ENCODE data around the gene CD72.
A peak's percentile ranks its signal among the peaks of the same experiment; 100 is the strongest.
"Not testable (repeated sequence)": the region's sequence is repeated elsewhere in the genome, so short reads cannot be mapped to it uniquely, and the experiment has no call there.

The CD72 gene

DNA sequence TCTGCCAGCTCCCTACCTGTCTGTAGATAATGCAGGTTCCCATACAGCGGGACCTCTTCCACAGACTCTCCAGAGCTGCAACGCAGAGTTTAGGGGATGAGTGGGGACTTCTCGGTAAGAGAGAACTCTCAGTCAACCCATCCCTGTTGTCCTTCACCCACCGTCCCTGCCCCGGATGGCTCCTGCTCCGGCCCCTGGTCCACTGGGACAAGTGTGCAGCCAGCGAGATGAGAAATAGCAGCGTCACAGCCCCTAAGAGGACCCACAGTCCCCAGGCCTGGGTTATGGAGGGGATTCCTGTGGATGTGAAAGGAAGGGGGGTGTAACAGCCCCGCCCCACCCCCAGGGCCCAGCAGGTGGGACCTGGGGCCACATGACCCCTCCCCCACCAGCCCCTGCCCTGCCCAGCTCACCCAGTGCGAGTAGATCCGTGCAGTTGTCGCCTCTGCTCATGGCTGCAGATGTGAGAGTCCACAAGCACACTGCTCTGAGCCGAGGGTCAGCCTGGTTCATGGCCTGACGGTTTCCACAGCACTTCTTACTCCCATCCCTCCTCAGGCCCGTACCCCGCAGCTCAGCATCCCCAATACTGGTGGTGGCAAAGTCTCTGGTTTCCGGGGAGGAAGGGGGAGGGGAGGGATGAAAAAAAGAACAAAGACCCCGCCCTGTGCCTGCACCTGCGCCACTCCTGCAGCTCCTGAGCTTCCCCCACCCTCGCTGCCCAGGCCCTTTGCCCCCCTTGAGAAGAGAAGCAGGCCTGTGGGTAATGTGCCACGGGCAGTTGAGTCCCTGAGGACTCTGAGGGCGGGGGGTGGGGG lies 32.3 kb upstream of the CD72 start, which contains the start of gene SIT1:
Gene SIT1, minus strand, starts transcription at position 591 of the 818 bp plus-strand sequence. Its CDS starts 78 bp downstream, at position 513.
- no peak for DNase-seq (ENCODE audit: low read depth, low spot score)
- no peak within 1 kb of the TSS for H3K27ac ChIP-seq

DNA sequence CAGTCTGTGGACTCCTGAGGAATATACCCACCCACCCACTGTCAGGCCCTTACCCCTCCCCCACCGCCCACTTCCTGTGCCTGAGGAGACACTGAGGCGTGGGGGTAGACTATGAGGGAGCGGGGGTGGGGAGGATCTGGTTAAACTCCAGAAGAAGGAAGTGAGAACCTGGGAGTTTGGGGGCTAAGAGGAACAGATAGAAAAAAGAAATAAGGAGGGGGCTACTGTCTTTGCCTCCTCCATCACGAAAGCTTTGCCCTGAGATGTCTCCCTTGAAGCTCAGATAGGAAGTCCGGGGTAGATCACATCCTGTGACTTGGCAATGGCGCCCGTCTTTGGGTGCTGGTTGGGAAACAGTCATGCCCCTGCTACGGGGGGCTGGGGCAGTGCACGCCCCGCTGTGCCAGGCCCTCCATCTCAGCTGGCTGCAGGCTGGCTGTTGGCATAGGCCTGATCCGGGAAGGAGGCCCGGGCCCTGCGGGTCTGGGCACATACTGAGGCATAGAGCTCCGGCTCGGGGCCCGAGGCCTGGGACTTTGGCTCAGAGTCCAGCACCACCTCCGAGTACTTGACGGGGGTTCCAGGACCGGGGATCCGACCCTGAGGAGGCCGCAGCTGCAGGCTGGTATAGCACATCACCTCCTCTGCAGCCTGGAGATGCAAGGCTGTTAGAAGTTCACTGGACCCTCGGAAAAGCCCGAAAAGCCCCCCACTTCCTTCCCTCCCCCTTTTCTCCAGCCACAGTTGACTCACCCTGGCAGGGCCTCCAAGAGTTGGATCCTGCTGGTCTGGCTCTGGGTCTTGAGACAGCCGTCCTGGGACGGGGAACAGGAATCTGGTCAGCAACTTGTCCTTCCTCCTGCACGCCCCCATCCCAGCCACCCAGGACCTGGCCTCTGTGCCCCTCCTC lies 31.5 kb upstream of the CD72 start:
- no peak overlapping the region for H3K27ac ChIP-seq
- no peak for DNase-seq (ENCODE audit: low read depth, low spot score)

DNA sequence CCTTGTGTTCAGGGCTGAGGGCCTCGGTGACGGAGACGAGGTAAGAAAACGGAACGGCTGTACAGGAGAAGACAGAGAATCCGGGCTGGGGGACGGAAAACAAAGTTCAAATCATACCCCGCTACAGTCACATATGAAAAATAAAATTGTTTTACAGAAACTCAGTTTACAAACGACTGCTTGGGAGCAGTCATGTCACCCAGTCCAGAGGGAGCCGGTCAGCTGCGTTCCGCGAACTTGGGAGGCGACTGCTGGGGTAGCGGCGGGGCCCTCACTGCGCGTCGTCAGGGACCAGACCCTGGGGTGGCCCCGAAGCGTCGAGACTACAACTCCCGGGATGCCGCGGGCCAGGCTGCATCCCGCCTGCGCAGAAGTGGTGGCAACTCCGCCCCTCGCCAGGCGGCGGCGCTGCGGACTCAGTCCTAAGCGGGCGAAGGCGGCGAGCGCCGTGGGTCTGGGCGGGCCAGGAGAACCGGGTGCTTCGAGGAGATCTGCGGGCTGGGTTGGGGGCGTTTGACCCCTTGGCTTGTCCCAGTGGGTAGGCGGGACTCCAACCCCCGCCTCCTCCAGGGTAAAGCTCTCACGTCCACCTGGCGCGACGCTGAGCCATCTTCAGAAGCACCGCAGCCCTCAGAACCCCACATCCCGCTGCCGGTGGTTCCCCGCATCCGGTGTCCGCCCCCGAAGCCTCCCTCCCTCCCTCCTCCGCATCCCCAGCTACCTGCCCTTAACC lies 28.5 kb upstream of the CD72 start:
- peak overlapping the region; percentile 74 for H3K27ac ChIP-seq
- DNase-seq (ENCODE audit: low read depth, low spot score) = no peak

DNA sequence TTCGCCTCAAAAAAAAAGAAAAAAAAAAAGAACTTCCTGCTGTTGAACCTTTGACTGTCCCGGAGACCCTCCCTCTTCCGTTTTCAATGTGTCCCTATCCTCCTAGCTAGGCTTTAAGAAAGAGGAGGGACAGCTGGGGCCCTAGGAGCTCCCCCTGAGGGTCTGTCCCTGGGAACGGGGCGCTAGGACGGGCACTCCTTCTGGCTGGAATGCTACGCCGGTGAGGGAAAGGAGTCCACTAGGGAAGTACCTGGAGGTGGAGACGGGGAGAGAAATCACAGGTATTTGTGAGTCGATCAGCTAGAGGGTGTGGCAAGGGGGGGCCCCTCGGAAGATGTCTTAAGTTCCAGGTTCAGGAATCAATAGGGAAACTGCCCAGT lies 27.9 kb upstream of the CD72 start:
- peak overlapping the region; percentile 74 for H3K27ac ChIP-seq
- DNase-seq (ENCODE audit: low read depth, low spot score) = no peak

DNA sequence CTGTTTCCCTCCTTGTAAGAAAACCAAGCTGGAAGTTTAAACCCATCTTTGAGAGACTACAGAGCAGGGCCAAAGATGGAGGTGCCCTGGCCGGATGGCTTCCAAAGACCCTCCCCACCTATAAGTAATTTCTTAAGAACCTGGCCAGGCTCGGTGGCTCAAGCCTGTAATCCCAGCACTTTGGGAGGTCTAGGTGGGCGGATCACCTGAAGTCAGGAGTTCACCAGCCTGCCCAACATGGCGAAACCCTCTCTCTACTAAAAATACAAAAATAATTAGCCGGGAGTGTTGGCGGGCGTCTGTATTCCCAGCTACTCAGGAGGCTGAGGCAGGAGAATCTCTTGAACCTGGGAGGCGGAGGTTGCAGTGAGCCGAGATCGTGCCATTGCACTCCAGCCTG lies 27.5 kb upstream of the CD72 start:
- peak overlapping the region; percentile 74 for H3K27ac ChIP-seq
- DNase-seq (ENCODE audit: low read depth, low spot score) = not testable (repeated sequence)

DNA sequence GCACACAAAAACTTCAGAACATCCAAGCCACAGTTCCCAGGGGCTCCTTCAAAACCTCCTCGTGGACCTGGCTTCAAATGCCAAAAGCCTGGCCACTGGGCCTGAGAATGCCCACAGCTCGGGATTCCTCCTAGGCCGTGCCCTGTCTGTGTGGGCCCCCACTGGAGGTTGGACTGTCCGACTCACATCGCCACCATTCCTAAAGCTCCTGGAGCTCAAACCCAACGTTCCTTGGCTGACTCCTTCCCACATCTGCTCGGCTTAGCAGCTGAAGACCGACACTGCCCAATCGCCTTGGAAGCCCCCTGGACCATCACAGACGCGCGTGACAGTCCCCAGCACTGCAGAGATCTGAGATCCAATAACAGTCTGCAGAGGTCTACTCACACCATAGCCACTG lies 24.8 kb upstream of the CD72 start:
- no peak overlapping the region for H3K27ac ChIP-seq
- DNase-seq (ENCODE audit: low read depth, low spot score) = no peak

DNA sequence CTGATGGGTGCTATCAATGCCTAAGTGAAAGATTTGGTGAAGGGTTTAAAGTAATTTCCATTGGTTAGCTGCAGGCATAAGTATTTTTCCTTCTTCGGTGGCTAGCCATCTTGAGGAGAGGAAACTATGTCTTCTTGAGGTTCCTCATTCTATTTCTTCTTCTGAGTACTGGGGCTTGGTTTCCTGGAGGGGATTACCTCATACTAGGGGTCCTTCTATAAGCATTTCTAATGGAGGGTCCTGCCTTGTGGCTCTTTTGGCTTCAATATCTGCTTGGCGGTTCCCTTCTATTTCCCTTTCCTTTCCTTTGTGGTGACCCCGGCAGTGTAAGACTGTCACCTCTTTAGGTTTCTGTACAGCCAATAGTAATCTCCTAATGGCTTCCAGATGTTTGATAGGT lies 23.3 kb upstream of the CD72 start:
- DNase-seq (ENCODE audit: low read depth, low spot score); H3K27ac ChIP-seq: not testable (repeated sequence)

DNA sequence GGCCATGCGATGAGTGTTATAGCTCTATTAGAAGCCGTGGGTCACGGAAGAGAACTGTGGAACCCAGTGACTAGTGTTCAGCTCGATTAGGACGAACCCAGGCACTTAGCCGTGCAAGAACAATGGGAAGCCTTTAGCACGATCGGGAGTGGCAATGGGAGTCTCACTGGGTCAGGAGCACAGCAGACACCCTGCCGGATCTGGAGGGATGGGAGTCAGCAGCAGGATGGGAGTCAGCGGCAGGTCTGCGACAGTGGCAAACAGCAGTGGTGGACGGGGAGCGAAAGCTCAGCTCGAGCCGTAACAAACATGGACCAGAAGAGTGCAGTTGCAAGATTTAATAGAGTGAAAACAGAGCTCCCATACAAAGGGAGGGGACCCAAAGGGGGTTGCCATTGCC lies 22.2 kb upstream of the CD72 start:
- H3K27ac ChIP-seq = not testable (repeated sequence)

DNA sequence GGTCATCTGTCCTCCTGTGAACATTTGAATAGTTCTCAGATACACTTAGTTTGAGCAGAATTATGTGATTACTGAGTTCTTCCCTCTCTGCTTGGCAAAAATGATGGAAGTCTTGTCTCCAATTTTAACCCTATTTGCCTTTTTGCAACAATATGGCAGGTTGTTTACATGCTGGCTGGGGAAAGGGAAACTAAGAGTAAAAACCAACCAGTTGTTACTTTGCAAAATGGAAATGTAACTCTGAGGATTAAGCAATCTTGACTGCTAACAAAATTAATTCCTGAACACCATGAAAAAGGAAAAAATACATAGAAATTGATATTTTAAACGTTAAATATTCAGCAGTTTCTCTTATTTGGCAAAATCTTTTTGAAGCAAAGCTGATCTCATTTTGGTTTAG lies 21.4 kb upstream of the CD72 start:
- no peak overlapping the region for H3K27ac ChIP-seq
- DNase-seq (ENCODE audit: low read depth, low spot score) = no peak

More for the DNA sequence above, 22.2 kb upstream of the CD72 start:
- not testable (repeated sequence) for DNase-seq (ENCODE audit: low read depth, low spot score)

DNA sequence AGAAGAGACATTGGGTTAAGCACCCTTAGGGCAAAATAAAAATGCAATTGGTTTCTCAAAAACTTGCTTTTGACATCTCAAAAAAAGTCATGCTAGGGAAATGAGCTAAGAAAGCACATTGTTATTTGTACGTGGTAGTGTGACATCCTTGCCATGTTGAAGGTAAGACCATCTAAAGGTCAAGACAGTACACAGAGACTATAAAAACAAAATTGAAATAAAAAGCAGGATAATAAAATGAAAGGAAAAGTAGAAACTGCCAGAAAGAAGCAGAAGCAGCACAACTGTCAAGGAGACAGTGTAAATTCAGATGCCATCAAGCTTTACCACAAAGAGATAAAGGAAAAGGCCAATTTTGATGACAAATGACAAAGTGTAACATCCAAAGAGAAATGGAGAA lies 21.0 kb upstream of the CD72 start:
- not testable (repeated sequence) for H3K27ac ChIP-seq; DNase-seq (ENCODE audit: low read depth, low spot score)

DNA sequence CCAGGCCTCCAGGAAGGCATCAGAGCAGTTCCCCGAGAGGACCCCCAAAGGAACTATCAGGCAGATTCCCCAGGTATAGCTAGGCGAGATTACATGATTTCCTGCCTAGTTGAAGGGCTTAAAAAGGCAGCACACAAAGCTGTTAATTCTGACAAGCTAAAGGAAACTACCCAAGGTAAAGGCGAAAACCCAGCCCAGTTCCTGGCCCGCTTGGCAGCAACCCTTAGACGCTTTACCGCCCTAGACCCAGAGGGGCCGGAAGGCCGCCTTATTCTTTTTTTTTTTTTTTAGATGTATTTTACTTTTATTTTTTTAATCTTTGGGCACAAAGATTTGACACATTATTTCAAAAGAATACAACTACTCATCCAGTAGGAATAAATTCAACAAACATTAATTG lies 20.5 kb upstream of the CD72 start:
- not testable (repeated sequence) for DNase-seq (ENCODE audit: low read depth, low spot score); H3K27ac ChIP-seq

DNA sequence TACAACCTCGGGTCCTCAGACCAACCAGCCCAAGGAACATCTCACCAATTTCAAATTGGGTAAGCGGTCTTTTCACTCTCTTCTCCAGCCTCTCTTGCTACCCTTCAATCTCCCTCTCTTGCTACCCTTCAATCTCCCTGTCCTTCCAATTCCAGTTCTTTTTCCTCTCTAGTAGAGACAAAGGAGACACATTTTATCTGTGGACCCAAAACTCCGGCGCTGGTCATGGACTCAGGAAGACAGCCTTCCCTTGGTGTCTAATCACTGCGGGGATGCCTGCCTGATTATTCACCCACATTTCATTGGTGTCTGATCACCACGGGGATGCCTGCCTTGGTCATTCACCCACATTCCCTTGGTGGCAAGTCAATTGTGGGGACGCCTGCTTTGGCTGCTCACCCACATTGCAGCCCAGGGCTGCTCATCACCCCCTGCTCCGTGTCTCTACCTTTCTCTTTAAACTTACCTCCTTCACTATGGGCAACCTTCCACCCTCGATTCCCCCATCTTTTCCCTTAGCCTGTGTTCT lies 19.3 kb upstream of the CD72 start:
- not testable (repeated sequence) for DNase-seq (ENCODE audit: low read depth, low spot score); H3K27ac ChIP-seq

DNA sequence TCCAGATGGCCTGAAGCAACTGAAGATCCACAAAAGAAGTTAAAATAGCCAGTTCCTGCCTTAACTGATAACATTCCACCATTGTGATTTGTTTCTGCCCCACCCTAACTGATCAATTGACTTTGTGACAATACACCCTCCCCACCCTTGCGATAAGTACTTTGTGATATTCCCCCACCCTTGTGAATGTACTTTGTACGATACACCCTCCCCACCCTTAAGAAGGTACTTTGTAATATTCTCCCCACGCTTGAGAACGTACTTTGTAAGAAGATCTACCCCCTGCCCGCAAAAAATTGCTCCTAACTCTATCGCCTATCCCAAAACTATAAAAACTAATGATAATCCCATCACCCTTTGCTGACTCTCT lies 18.6 kb upstream of the CD72 start:
- not testable (repeated sequence) for DNase-seq (ENCODE audit: low read depth, low spot score); H3K27ac ChIP-seq

DNA sequence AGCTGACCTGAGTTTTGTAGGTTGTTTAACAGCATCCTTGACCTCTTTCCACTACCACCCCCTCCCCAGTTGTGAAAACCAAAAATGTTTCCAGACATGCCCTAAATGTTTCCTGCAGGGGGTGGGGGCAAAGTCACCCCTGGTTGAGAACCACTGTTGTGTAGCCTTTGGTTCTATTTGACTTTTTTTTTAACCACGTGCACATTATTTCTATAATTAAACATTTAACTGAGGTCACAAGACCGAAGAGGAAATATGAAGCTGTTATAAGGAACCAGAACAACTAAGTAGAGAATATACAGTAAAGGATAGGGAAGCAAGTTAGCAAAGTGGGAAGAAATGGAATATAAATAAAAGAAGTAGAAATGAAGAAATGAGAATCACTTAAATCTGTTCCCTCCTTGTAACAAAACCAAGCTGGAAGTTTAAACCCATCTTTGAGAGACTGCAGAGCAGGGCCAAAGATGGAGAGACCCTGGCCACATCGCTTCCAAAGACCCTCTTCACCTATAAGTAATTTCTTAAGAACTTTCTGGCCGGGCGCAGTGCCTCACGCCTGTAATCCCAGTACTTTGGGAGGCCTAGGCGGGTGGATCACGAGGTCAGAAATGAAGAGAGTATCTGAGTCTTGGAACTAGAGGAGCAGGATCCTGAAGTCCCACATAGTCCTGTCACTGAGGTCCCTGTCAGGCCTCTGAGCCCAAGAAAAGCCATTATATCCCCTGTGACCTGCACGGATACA lies 18.1 kb upstream of the CD72 start:
- no peak overlapping the region for H3K27ac ChIP-seq
- no peak for DNase-seq (ENCODE audit: low read depth, low spot score)

DNA sequence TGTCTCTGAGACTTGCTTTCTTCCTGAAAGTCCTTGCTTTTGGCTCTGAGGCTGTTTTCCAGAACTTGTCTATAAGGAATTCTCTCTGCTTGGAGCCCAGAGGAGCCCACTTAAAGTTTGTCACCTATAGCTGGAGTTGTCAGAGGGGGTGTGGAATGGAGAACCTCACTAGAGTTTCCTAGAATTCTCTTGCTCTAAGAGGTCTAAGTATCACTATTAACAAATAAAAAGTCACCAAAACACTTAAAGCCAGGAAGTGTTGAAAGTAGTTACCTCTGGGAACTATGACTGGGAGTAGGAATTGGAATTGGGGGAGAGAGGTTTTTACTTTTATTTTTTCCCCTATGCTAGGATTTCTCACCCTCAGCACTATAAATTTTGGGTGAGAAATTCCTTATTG lies 17.5 kb upstream of the CD72 start:
- no peak for DNase-seq (ENCODE audit: low read depth, low spot score)
- H3K27ac ChIP-seq = no peak overlapping the region

DNA sequence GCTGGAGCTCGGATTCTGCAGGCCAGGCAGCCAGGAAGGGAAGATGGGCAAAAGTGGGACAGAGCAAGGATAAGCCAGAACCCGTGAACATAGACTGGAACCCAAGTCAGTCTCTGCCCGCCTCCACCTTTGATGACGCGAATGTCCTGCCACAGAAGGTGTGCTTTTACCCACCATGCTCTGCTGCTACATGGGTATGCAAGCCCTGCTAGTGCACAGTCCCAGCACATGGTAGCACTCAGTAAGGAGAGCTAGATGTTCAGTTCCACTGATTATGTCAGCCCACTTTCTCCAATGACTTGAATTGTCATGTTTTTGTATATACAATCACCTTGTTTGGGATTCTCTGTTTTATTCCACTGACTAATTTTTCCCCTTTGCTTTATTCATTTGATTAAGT lies 11.4 kb upstream of the CD72 start:
- no peak for DNase-seq (ENCODE audit: low read depth, low spot score)
- H3K27ac ChIP-seq = no peak overlapping the region

DNA sequence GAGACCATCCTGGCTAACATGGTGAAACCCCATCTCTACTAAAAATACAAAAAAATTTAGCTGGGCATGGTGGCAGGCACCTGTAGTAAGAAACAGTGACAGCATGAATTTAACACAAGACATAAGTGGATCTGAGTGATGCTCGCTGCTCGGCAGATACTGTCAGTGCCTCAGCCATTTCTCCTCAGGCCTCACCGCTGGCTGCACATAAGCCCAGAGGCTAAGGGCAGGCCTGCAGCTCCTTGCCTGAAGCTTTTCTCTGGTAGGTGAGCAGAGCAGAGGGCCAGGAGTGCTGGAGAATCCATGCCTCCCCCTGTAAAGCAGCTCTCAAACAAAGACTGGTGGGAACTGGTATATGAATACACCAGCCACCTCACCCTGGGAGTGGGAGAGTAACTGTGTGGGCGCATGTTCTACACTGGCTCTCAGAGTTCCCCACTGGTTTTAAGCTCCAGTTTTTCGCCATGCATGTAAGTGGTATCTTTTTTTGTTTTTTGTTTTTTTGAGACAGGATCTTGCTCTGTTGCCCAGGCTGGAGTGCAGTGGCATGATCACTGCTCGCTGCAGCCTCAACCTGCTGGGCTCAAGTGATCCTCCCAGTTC lies 10.3 kb upstream of the CD72 start:
- DNase-seq (ENCODE audit: low read depth, low spot score) = no peak
- no peak overlapping the region for H3K27ac ChIP-seq

DNA sequence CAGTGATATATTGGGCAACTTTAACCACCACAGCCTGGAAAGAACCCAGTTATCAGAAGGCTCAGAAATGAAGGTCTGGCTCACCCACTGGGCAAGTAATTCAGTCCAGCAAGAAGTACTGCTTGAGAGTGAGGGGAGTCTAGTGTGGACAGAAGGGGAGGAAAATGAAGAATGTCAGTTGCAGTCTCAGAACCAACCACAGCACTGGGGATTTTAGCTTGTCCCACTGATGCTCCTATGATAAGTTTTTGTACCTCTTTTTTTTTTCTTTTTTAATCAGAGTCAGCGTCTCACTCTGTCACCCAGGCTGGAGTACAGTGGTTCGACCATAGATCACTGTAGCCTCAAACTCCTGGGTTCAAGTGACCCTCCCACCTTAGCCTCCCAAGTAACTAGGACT lies 9.4 kb upstream of the CD72 start:
- DNase-seq (ENCODE audit: low read depth, low spot score) = no peak
- H3K27ac ChIP-seq = no peak overlapping the region

DNA sequence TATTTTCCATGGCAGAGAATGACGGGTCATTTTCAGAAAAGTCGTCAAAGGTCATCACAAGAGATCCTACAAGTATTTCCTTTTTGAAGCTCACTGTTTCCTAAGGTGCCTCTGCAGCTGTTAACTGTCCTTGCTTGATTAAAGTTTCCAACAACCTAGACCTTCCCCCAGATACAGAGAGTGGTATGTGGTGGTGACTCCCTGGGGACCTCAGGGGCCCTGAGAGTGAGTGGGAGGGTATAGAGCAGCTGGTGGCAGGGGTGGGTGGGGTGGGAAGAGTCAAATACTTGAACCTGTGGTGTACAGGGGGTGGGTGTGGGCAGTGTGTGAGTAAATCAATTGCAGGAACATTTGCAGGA lies 1.6 kb upstream of the CD72 start:
- no peak overlapping the region for H3K27ac ChIP-seq
- no peak for DNase-seq (ENCODE audit: low read depth, low spot score)

Data from epithelial cell of prostate (primary cell).